HFF-Myc (cell line): Measurements from ENCODE around the gene ATF7IP.
"Not testable (repeated sequence)": the region's sequence is repeated elsewhere in the genome, so short reads cannot be mapped to it uniquely, and the experiment has no call there.

Source experiments
- DNase-seq: peaks from one replicate; pipeline ENCODE4 v3.0.0-alpha.2; 2011; ENCODE audit warnings: low read depth; ENCODE audit errors: extremely low read depth
- H3K4me3 ChIP-seq: replicated peaks from 2 replicates; pipeline ENCODE4 v1.5.1; 2011; ENCODE audit warnings: low read depth, mild to moderate bottlenecking, control low read depth, low read length
- TF ChIP-seq, protein P1 (sequence below): IDR thresholded peaks from 2 replicates; pipeline ENCODE4 v1.5.1; 2012; ENCODE audit warnings: mild to moderate bottlenecking, low read depth, low read length, control low read depth; ENCODE audit errors: missing control alignments

The ATF7IP gene

DNA sequence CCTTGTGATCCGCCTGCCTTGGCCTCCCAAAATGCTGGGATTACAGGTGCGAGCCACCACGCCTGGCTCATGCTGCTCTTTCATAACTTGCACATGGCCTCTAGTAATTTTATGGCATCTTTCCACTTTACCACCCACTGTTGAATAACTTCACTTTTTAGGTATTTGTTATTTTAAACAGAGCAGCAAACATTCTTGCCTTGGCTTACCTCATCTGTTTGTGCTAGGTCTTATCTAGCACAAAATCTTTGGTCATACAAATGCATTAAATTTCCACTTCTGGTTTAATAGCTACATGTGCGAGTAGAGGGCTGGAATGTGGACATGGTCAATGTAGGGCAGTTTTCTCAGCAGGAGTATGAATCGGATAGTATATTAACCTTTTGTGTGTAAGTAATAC lies 38.8 kb upstream of the ATF7IP start:
- no peak overlapping the region for H3K4me3 ChIP-seq
- TF ChIP-seq, protein P1, sequence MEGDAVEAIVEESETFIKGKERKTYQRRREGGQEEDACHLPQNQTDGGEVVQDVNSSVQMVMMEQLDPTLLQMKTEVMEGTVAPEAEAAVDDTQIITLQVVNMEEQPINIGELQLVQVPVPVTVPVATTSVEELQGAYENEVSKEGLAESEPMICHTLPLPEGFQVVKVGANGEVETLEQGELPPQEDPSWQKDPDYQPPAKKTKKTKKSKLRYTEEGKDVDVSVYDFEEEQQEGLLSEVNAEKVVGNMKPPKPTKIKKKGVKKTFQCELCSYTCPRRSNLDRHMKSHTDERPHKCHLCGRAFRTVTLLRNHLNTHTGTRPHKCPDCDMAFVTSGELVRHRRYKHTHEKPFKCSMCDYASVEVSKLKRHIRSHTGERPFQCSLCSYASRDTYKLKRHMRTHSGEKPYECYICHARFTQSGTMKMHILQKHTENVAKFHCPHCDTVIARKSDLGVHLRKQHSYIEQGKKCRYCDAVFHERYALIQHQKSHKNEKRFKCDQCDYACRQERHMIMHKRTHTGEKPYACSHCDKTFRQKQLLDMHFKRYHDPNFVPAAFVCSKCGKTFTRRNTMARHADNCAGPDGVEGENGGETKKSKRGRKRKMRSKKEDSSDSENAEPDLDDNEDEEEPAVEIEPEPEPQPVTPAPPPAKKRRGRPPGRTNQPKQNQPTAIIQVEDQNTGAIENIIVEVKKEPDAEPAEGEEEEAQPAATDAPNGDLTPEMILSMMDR = no peak
- DNase-seq = no peak

GRCh38 chr12:14327711-14328110 lies 37.8 kb upstream of the ATF7IP start:
- TF ChIP-seq, protein P1 = no peak
- peak; percentile 29 for DNase-seq
- no peak overlapping the region for H3K4me3 ChIP-seq

GRCh38 chr12:14332482-14332881 lies 33.0 kb upstream of the ATF7IP start:
- no peak overlapping the region for H3K4me3 ChIP-seq
- TF ChIP-seq, protein P1 = no peak
- DNase-seq = no peak

DNA sequence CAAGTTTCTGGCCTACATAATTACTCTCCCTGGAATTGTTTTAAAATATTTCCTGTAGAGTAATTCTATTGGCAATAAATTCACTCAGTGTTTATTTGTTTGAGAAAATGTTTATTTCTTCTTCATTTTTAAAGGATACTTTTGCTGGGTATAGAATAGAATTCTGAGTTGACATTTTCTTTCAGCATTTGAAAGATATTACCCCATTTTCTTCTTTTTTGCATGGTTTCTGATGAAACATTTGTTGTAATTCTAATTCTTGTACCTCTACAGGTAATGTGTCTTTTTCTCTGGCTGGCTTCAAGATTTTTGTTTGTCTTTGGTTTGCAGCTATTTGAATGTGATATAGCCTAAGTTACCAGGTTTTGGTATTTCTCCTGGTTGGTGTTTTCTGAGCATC lies 25.1 kb upstream of the ATF7IP start:
- TF ChIP-seq, protein P1 = no peak
- H3K4me3 ChIP-seq = no peak overlapping the region
- no peak for DNase-seq

DNA sequence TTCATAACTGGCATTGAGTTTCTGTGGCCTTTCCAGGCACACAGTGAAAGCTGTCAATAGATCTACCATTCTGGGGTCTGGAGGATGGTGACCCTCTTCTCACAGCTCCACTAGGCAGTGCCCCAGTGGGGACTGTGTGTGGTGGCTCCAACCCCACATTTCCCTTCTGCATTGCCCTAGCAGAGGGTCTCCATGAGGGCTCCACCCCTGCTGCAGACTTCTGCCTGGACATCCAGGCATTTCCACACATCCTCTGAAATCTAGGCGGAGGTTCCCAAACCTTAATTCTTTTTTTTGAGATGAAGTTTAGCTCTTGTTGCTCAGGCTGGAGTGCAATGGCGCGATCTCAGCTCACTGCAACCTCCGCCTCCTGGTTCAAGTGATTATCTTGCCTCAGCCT lies 14.0 kb upstream of the ATF7IP start:
- H3K4me3 ChIP-seq = not testable (repeated sequence)

DNA sequence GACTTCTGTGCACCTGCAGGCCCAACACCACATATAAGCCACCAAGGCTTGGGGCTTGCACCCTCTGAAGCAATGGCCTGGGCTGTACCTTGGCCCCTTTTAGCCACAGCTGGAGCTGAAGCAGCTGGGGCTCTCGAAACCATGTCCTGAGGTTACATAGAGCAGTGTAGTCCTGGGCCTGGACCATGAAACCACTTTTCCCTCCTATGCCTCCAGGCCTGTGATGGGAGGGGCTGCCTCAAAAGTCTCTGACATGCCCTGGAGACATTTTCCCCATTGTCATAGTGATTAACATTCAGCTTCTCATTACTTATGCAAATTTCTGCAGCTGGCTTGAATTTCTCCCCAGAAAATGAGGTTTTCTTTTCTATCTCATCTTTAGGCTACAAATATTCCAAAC lies 13.4 kb upstream of the ATF7IP start:
- not testable (repeated sequence) for H3K4me3 ChIP-seq, DNase-seq

More for the DNA sequence above, 14.0 kb upstream of the ATF7IP start:
- not testable (repeated sequence) for DNase-seq

GRCh38 chr12:14354665-14355064 lies 10.8 kb upstream of the ATF7IP start:
- H3K4me3 ChIP-seq, DNase-seq: not testable (repeated sequence)

- TF ChIP-seq, protein P1 = no peak
- H3K4me3 ChIP-seq = no peak overlapping the region
- DNase-seq = no peak
Measured at GRCh38 chr12:14356147-14356546, 9.3 kb upstream of the ATF7IP start.

GRCh38 chr12:14357486-14357885 lies 8.0 kb upstream of the ATF7IP start:
- TF ChIP-seq, protein P1 = no peak
- DNase-seq = no peak
- H3K4me3 ChIP-seq = no peak overlapping the region
